NCI-H1930 (cell line): ENCODE results near the gene MUSTN1.

Source experiments
- DNase-seq, 2 experiments: peaks; one replicate each; lab custom pipeline; 2025; lab: John Stamatoyannopoulos, UW

MUSTN1 gene

GRCh38 chr3:52784931-52785590 is 49.8 kb downstream of the MUSTN1 start:
- no peak for DNase-seq

DNA sequence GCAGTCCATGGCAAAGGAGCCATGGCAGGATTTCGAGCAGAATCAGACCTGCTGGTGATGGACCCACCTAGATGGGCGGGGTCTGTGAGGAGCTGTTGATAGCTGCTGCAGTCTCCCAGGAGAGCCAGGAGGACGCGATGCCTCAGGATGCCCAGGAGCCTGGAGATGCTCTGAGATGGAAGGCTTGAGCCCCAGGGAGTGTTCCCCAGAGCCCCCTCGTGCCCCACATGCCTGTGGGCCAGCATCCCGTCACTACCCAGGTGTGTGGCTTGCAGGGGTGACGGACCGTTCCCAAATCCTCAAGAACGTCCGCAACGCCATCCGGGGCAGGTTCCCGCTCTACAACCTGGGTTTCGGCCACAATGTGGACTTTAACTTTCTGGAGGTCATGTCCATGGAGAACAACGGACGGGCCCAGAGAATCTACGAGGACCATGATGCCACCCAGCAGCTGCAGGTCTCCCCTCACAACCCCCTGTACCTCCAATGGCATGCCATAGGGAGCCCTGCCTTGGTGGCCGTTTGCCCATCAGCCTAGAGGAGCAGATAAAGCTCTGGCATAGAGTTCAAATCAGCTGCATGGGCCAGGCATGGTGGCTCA is 50.7 kb downstream of the MUSTN1 start:
- no peak for DNase-seq

- DNase-seq: no peak
Measured at GRCh38 chr3:52783211-52783555, 51.6 kb downstream of the MUSTN1 start.
